ENCODE measurements around the gene FICD. TPM values are rescaled to one million over a fixed set of nuclear protein-coding genes. Genes with fewer than 3 reads are reported as not detected.

The FICD gene
- total and polyA plus RNA-seq, 9 of the 15 experiments (the other 6 are each of a cell fraction or from before 2014, with no cell fraction given) = 0.88 to 4.5 (median 1.9) TPM

GRCh38 chr12:108531929-108532848 lies 17.1 kb downstream of the FICD start (continued):
- TF ChIP-seq MGA (IDR thresholded peaks at IDR 0.05) = peak; percentile 91
- peak; percentile 46; the same call in 1 of the 2 replicates for TF ChIP-seq ARID4B (CRISPR knock-in tag; IDR thresholded peaks at IDR 0.05)
- TF ChIP-seq NRF1 (conservative IDR thresholded peaks at IDR 0.05 in 1 of 2, IDR thresholded peaks at IDR 0.05 in 1 of 2) = 0 out of 4 replicates have a peak, but pooled peaks of 1 of the 2 experiments have one; percentile 12
- TF ChIP-seq USF1 (CRISPR knock-in tag; IDR thresholded peaks at IDR 0.05) = no peak
- TF ChIP-seq FOXA3 (CRISPR knock-in tag; conservative IDR thresholded peaks at IDR 0.05 in 1 of 2, IDR thresholded peaks at IDR 0.05 in 1 of 2) = 0 out of 4 replicates have a peak, but pooled peaks of 1 of the 2 experiments have one; percentile 47

Measured in K562 (cell line).